A549 treated with ZK216348 at 1 μM for 4 hours (cell line): ENCODE results near the gene RP9. TPM values are rescaled to one million over a fixed set of nuclear protein-coding genes. Genes with fewer than 3 reads are reported as not detected.

Experiments
- total RNA-seq: library from RNA; stranded (reverse); fragments of 200-300 nt; extraction: Qiagen RNA extraction; gene quantifications from 5 replicates; pipeline ENCODE4 v1.2.3, GENCODE V29; 2022; ENCODE audit warnings: low read depth

Gene RP9
- 31.8 to 41.1 TPM (median 37.5 TPM) in 5 replicates for total RNA-seq

GRCh38 chr7:33109005-33109757 lies at the start of gene RP9:
TSS of gene RP9 (minus strand) at chr7:33109404. CDS start at chr7:33109372, 32 bp downstream.

GRCh38 chr7:33128990-33129805 lies 20.0 kb upstream of the RP9 start, which contains the start of gene BBS9:
TSS of gene BBS9 (plus strand) at chr7:33129564. CDS start at chr7:33146253, 16,689 bp downstream.

GRCh38 chr7:33062023-33062781 lies 47.0 kb downstream of the RP9 start, which contains the start of gene NT5C3A:
TSS of gene NT5C3A (minus strand) at chr7:33062776. CDS start at chr7:33062705, 71 bp downstream.

Other genes with a start within 250 kb of the RP9 start
- 20.2 to 28.5 TPM (median 24.9 TPM) in 5 replicates for gene KBTBD2, start 217.6 kb downstream of the RP9 start, total RNA-seq
- gene FKBP9, start 152.0 kb downstream of the RP9 start, total RNA-seq, result 75.6 to 117 TPM (median 90.8 TPM) in 5 replicates
- 22.7 to 46.3 TPM (median 33.7 TPM) in 5 replicates for gene NT5C3A, start 46.6 kb downstream of the RP9 start, total RNA-seq
- 2.2 to 4.4 TPM (median 2.9 TPM) in 5 replicates for gene BBS9, start 20.2 kb upstream of the RP9 start, total RNA-seq